Stimulated activated CD4-positive, alpha-beta T cell treated with anti-CD3 and anti-CD28 coated beads, Interleukin-2, amount 100 ng/mL, for 48 hours (primary cell): Measurements from ENCODE around the gene RTN4IP1.
"Not testable (repeated sequence)": the region's sequence is repeated elsewhere in the genome, so short reads cannot be mapped to it uniquely, and the experiment has no call there.

ENCODE experiments used
- DNase-seq, 2 donors: peaks; one replicate each; pipeline ENCODE4 v3.0.0-alpha.2; 2020

Gene RTN4IP1

DNA sequence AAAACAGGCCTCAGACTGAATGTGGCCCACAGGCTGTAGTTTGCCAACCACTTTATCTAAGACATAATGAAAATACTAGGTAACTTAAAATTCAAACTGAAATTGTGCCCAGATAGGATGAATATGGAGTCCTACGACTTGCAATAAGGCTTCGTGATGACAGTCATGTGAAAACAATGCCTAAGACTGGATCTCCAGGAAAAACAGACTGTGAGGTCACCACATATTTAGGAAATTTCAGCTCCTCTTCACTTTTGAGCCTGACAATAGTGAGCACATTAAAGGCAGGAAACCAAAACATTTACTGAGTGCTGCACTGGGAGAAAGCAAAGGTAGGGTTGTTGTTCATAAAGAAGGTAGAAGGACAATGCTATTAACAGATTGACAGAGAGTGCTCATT, 50.0 kb downstream of the RTN4IP1 start:
- no peak for DNase-seq

DNA sequence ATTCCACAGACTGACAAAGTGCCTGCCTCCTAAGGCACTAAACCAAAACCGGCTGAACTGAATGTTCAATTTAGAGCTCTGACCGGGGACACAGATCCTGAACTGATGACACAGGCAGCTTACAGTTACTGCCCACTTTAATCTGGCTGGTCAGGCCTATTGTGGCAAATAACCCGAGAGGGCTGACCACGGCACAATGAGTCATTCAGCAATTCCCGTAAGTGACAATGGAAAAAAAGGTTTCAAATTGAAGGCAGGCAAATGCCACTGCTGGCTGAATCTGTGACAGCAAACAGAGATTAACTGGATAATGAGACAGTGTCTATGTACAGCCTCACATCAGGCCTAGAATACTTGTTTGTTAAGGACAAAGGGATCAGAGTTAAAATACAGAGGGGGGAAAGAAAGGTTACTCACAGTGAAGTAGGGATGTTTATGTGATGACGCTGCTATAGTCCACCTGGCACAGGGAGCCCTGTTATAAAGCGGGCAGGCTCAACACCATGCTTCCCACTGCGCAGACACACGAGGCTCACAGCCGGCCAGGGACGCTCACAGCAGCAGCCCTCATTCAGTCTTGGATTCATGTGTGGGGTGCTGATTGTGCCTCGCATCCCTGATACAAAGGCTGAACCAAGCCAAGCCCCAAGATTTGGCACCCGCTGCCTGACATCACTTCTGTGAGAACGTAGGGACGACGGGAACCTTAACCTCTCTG, 54.4 kb downstream of the RTN4IP1 start:
- no peak for DNase-seq

GRCh38 chr6:106572875-106573585, 56.3 kb downstream of the RTN4IP1 start:
- no peak for DNase-seq

GRCh38 chr6:106572436-106572835, 56.9 kb downstream of the RTN4IP1 start:
- no peak for DNase-seq

GRCh38 chr6:106569428-106569827, 59.9 kb downstream of the RTN4IP1 start:
- DNase-seq, result no peak

DNA sequence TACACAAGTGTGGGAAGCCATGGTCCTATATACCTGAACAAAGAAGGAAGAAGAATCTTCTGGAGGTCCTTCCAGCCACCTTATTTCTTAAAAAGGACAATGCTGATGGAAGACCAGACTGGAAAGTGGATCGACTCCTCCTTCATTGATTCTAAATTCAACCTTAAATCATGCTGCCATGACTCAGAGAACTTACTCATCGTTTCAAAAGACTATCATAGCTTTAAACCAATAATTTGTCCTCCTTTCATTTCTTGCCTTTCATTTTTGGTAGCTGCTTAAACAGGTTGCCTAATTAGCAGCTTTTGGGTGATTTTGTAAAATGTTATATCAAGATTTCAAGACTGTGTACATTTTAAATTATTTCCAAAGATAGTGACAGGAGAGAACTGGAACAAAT, 60.8 kb downstream of the RTN4IP1 start:
- DNase-seq, result no peak

DNA sequence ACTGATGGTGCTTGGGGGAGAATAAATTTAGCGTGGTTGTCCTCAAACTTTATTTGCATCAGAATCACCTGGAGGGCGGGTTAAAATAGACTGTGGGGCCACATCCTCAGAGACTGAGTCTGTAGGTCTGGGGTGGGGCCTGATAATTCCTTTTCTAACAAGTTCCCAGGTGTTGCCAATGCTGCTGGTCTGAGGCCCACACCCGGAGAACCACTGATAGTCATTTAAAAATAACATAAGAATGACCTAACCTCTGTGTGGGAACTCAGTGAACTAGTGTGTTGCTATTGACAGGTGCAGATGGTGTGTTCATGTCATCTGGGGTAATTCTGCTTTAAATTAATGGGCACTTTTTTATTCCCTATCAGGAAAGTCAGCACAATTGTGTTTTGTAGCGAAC, 64.8 kb downstream of the RTN4IP1 start:
- no peak for DNase-seq

DNA sequence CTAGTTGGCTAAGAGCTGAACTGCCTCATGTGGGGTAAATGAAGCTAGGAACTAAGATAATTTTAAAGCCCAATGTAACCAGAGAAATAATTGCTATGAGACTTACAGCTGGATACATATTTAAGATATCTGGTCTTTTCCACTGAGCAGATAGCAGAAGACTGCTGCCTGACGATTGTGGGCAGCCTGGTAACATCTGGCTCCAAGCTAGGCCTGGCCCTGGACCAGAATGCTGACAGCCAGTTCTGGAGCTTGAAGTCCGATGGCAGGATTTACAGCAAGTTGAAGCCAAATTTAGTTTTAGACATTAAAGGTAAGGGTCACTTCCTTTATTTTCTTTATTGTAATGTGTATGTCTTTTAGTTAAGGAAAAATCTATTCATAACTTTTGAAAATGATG, 65.7 kb downstream of the RTN4IP1 start:
- DNase-seq, result no peak

- no peak for DNase-seq
These were observed 67.5 kb downstream of the RTN4IP1 start for GRCh38 chr6:106561686-106562405.

GRCh38 chr6:106560996-106561685, 68.2 kb downstream of the RTN4IP1 start:
- DNase-seq, result no peak

- DNase-seq, result not testable (repeated sequence)
These were observed 69.6 kb downstream of the RTN4IP1 start for GRCh38 chr6:106559659-106560058.

- no peak for DNase-seq
These were observed 70.9 kb downstream of the RTN4IP1 start for GRCh38 chr6:106558364-106558763.

DNA sequence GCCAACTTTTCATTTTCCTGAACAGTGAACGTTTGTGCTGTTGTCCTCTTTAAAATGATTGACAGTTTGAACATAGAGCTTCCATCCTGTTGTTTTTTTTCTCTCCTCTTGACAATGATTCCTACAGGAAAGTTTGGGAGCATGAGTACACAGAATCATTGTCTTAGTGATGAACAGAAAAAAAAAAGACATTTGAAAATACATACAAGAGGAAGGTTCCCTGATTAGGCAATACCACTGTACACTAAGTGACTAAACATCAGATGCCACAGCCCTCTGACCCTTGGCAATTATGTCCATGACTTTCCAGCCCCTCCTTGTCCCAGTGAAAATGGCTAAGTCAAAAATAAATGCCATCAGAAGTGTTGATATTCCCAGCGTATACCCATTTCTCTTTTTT, 71.5 kb downstream of the RTN4IP1 start:
- DNase-seq, result no peak

- no peak for DNase-seq
These were observed 72.8 kb downstream of the RTN4IP1 start for GRCh38 chr6:106556368-106556960.

- no peak for DNase-seq
These were observed 73.5 kb downstream of the RTN4IP1 start for GRCh38 chr6:106555767-106556166.

DNA sequence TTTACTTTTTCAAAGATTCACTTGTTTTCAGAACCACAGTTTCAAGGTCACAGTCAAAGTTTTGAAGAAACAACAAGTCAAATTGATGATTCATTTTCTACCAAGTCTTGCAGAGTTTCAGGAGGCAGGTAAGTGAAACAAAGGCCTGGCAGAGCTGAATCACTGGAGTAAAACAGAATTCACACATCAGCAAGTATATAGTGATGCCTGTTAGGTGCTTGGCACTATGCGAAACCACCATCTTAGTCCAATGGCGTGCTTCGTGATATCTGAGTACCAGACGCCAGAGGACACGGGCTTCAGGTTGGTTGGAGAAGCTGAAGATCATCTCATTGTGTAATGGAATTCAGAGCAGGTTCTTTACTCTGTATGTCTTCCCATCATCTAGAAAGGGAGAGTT, 75.9 kb downstream of the RTN4IP1 start:
- DNase-seq, result peak in 1 of 2 donors; percentile 22

GRCh38 chr6:106551155-106551554, 78.1 kb downstream of the RTN4IP1 start:
- DNase-seq, result no peak

DNA sequence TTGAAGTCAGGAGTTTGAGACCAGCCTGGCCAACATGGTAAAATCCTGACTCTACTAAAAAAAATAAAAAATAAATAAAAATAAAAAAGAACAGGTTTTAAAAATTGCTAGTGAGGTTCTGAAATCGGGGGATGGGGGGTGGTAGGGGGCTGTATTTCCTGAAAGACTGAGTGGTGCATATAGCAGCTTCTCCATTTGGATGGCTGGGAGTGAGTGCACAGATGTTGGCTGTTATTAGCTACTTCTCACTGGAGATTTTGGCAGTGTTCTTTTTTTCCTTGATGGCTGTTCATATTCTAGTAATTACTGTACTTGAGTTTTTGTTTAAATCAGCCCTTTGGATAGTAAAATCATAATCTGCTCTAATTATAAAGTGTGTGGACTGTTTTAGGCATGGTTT, 79.8 kb downstream of the RTN4IP1 start:
- no peak for DNase-seq

DNA sequence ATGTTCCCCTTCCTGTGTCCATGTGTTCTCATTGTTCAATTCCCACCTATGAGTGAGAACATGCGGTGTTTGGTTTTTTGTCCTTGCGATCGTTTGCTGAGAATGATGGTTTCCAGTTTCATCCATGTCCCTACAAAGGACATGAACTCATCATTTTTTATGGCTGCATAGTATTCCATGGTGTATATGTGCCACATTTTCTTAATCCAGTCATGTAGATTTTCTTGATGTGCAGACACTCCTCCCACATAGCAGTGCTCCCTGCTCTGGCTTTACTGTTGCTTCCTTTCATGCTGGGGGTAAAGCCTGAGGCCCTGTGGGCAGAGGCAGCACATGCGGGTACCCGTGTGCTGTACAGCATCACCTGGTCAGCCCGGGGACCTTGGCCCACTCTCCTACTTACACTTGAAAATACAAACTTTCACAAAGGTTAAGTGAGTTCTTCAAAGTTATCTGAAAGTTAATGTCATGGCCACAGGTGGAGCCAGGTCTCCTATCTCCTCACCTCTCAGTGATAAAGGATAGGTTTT, 80.3 kb downstream of the RTN4IP1 start:
- DNase-seq, result not testable (repeated sequence)

DNA sequence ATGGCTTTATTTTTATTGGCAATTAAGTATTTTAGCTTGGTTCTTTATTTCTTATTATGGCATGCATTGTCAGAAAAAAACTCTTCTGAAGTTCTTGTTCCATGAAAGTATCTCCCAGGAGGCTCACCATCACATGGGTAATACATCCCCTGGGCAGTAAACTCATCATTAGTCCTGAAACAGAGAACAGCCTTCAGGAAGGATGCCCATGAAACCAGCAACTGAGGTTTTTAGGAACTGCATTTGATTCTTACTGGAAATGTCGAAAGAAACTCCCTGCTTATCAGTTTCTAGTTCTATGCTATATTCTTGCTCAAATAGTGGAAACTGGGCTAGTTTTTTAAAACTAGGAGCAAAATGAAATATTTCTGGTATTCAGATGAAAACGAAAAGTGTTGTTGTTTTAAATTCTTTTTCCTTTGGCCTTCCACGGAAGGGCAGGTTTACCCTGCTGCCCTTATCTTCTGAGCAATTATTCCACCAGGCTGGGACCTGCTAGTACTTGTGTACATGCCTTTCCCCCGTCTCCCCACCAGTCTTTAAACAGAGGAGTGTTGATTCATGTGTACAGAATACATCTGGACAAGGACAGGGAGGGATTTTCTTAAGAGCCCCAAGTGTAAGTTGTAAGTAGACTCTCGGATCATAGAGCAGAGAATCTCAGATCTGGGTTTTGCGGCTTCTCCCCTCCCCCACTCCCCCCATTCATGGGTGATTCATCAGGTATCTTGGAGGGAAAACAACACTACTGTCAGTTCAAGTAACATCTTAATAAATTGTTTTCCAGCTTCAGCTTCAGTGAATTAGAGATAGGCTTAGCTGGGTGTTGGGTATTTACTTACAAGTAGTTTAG, 81.5 kb downstream of the RTN4IP1 start:
- DNase-seq, result peak in 1 of 2 donors; percentile 32

GRCh38 chr6:106546691-106547414, 82.4 kb downstream of the RTN4IP1 start:
- DNase-seq, result no peak
